ENCODE measurements around the gene MYOZ3.

Gene MYOZ3

GRCh38 chr5:150661086-150661485 lies at the start of gene MYOZ3:
Gene MYOZ3, plus strand, starts transcription at chr5:150661251. Its CDS starts 1,691 bp downstream, at chr5:150662942.
- DNase-seq (ENCODE audit: low spot score) = no peak

DNA sequence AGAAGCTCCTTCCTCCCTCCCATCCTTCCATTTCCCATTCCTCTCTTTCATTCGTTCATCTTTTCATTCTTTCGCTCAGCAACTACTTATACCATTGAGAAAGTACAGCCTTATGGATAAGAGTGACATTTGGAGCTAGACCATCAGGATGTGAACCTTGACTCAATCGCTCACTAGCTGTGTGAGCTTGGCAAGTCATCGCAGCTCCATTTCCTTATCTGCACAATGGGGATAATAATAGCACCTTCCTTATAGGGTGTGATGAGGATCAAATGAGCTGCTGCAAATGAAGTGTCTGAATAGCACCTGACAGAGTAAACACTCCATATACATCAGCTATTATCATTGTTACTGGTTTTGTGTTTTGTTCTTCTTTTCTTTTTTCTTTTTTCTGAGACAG lies 48.6 kb upstream of the MYOZ3 start:
- DNase-seq (ENCODE audit: low spot score) = no peak

DNA sequence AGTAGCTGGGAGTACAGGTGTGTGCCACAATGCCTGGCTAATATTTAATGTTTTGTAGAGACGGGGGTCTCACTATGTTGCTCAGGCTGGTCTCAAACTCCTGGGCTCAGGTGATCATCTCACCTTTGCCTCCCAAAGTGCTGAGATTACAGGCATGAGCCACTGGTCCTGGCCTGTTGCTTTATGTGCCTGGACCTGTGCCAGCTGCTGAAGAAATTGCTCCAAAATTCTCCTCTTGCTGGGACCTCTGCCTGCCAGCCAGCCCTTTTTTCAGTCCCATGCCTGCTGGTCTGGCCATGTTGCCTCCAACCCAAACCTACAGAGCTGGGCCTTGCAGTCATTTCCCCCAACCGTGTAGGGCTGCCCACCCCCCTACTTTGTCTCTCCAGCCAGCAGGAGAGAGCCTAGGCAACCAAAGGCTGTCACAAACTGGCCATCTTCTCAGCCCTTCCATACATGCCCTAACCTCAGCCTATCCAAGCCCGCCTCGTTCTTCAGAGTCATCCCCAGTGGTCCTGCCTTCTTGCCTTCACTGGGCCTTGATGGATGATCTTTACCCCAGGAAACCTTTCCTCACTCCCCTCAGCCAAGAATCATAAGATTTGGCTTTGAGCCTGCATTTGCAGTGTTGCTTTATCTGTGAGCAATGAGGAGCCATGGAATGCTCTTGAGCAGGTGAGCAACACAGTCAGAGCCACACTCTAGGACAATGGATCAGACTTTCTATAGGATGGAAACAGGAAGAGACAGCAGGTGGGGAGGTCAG lies 48.0 kb upstream of the MYOZ3 start:
- DNase-seq (ENCODE audit: low spot score) = no peak

DNA sequence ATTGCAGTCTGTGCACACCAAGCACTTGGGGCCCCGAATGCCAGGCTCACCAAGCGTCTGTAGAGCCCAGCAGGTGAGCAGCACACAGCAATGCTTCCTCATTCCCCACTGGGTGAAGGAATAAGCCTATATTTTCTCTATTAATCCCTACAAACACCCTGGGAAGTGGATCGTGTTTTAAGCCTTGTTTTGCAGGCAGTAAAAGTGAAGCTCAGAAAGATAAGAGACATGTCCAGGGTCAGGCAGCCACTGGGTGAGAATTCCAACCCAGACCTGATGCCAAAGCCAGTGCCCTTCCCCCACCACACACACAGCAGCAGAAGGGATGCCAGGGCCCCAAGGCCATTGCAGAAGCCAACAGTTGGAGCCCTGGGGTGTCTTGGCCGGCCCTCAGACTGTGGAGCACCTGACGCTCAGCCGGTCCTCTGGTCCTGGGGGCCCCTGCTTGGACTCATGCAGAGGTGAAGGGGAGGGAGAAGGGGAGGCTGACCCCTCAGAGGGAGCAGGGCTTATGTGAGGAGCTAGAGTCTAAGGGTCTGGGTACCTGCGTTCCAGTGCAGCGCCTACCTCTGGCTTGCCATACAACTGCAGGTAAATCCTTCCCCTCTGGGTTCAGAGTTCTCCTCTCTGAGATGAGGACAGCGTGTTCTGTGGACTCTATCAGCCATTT lies 46.9 kb upstream of the MYOZ3 start:
- DNase-seq (ENCODE audit: low spot score) = no peak

DNA sequence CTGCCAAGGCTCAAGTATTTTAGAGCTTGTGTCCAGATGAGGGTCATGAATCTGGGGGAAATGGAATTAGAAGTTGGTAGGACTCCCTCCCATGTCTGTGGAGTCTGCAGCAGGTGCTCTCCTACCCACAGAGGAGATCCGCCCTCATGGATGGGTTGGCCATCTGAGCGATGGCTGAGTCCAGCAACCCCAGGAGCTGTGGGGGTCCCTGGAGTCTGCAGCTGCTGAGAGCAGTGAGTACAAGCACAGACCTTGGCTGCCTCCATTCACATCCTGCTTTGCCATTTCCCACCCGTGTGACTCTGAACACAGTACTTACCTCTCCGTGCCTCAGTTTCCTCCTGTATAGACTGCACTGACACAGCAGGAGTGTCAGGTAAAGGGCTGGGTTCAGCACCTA lies 46.4 kb upstream of the MYOZ3 start:
- DNase-seq (ENCODE audit: low spot score) = no peak

DNA sequence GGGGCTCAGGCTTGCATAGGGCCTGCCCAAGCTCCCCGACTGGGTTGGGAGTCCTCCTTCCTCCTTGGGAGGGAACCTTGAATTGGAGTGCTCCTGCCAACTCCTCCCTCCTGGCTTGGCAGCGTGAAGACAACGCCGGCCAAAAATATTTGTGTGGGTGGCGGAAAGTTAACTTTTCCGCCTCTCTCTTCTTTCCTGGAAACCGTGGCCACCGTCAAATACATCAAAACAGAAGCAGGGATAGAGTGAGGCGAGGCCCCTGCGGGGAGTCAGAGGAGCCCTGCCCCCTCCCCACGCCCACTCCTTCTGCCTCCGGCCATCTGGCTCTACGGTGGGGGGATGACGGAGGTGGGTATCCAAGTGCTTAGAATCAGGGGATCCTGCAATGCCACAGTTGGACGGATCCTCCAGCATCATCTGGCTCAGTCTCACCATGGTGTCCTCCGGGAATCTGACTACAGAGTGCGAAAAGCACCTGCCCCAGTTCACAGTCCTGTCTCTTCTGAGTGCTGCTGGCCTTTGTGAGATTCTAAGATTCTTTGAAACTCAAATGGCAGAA lies 45.8 kb upstream of the MYOZ3 start:
- no peak for DNase-seq (ENCODE audit: low spot score)

- no peak for DNase-seq (ENCODE audit: low spot score)
Measured at GRCh38 chr5:150616024-150616470, 45.0 kb upstream of the MYOZ3 start.

- no peak for DNase-seq (ENCODE audit: low spot score)
Measured at GRCh38 chr5:150616506-150616905, 44.5 kb upstream of the MYOZ3 start.

DNA sequence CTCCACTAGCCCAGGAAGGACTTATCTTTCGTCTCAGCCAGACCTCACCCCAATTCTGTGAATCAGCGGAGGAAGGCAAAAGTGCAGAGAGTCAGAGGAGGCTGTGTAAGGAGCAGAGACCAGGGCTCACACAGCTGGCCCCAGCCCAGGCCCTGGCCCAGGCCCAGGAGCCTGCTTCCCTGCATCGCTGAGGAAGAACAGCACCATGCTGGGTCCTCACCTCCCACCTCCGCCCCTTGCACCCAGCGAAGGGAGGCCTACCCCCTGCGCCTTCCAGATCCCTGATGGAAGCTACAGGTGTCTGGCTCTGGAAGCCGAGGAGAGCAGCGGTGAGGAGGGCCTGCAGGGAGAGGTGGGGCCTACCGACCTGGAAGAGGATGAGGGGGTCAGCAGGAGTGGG lies 42.9 kb upstream of the MYOZ3 start:
- no peak for DNase-seq (ENCODE audit: low spot score)

- no peak for DNase-seq (ENCODE audit: low spot score)
Measured at GRCh38 chr5:150618588-150619281, 42.3 kb upstream of the MYOZ3 start.

GRCh38 chr5:150619359-150620230 lies 41.5 kb upstream of the MYOZ3 start:
- DNase-seq (ENCODE audit: low spot score) = no peak

DNA sequence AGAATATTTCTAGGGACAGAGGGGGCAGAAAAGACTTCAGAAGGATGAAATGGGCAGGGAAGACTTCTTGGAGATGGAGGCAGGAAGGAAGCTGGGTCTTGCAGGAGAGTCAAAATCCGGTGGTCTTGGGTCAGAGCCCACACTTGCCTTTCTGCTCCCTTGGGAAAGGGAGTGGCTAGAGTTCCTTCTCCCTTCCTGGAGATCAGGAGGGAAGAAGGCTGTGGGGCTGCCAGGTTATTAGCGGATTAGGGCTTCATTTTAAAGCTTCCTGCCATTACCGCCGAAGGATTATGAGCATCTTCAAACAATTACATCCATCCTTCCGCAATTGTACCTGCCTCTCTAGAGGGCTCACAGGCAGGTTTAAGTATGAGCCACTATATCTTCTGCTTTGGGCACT lies 39.8 kb upstream of the MYOZ3 start:
- DNase-seq (ENCODE audit: low spot score) = no peak

DNA sequence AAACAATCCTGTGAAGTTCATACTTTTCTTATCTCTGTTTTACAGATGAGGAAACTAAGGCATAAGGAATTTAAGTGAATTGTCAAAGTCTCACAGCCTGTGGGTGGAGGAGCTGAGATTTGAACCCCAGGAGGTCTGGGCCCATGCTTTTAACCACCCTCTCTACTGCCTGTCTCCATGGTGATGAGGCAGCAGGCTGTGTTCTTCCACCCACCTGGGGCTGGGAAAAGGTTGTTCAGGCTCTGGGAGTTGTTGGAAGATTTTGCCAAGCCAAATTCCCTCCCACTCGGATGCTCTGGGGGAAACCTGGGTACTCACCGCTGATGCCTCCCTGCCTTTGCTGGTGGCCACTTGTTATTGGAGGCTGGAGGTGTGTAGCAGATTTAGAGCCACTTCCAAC lies 38.9 kb upstream of the MYOZ3 start:
- DNase-seq (ENCODE audit: low spot score) = no peak

DNA sequence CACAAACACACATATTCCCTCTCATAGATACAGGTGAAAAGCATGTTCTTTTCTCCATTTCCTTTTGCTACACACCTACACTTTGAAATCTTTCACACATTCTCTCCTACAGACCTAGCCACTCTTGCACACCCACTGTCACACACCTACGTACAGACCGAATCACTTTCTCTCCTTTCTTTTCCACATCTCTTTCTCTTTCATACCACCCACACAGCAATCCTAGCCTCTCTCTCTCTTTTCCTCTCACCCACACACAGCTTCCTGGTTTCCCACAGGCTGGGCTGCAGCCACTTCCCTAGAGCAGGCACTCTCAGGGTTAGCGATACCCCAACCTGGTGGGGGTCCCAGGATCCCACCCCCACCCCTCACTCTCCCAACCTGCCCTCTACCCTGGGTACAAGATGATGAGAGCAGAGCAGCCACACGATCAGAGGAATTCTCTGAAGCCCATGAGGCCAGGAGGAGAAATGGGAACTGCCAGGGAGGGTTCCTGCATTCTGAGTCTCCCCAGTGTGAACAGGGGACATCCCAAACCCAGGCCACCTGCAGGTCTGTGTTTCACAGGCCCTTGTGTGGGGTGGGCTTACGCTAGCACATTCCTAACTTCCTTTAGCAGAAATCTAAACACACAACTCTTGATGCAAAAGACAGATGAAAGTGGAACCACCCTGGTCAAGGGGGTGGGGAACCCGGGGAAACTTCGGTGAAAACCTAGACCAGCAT lies 37.7 kb upstream of the MYOZ3 start:
- DNase-seq (ENCODE audit: low spot score) = no peak

- no peak for DNase-seq (ENCODE audit: low spot score)
Measured at GRCh38 chr5:150623878-150624216, 37.2 kb upstream of the MYOZ3 start.

DNA sequence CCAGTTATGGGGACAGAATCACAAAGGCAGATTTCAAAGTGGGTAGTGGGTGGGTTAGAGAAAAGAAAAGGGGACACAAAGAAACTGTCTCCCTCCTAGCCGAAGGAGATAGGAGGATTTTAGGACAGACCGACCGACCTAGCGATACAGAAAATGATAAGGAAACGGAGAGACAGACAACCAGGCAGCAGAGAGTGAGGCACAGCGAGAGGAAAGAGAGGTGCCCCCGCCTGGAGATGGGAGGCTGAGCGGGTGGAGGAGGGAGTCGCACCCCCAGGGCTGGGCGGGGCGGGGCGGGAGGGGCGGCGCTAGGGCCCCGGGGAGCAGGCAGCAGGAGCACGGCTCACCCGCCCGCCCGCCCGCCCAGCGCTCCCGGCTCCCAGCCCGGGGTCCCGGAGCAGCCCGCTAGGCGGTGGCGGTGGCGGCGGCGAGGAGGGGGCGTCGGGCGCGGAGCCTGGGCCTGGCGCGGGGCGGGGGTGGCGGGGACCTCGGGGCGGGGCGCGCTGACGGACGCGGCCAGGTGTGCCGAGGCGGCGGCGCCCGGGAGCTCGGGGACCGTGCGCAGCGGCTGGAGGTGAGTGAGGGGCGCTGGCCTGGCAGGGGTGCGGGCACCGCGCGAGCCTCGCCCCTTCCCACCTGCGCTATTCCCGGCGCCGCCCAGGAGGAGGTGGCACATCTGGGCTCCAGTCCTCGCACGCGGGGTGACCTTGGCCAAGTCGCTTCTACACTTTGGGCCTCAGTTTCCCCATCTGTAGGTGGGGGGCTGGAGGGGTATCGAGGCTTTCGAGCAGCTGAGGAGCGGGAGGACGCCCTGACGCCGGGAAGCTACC lies 36.5 kb upstream of the MYOZ3 start:
- DNase-seq (ENCODE audit: low spot score) = peak; percentile 5

DNA sequence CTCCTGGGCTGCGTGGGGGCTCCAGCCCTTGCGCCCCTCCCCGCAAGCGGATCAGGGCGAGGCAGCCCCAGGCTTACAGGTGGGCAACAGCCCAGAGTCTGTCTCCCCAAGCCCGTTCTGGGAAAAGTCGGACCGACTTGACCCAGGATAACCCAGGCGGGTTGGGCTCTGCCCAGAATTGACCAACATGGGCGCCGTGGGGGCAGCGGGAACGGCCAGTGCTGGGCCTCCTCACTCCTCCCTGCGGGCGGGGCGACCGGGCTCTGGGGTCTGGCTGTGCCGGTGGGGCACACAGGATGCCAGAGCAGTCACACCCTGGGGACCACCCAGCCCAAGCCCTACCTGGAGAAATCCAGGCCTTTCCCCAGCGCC lies 35.9 kb upstream of the MYOZ3 start:
- DNase-seq (ENCODE audit: low spot score) = no peak

DNA sequence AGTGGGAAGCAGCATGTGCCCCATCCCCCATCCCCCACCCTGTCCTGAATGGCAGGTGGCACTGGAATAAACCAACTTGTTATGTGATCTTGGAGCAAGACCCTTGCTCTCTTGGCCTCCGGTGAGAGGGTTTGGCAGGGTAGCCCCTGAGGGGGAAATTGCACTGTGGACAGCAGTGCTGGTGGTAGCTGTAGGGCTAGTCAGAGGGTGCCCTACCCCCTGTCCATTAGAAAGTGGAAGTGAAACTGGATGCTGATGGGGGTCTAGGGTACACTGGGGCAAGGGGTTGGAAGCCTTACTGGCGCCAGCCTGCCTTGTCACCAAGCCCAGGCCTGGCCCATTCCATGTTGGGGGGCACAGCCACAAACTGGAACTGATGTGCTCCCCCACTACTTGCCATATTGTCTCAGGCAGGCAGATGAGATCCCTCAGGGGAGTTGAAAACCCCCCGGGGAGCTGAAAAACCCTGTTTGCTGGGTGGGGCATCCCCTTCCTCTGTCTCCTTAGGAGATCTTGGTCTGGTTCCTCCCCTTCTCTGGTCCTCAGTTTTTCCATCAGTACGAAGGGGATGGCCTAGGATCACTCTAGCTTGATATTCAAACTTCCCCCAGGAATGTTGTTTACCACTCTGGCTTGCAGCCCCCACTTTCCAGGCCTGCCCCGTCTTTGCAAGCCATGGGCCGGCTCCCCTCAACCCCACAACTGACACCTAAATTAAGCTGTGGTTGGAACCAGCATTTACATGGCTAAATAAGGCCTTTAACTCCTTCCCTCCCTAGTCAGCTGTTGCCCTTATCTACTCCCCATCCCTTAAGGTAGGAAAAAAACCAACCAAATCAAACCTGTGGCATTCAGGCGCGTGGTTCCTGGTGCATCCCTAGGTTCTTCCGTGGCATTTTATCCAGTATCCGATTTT lies 35.0 kb upstream of the MYOZ3 start:
- no peak for DNase-seq (ENCODE audit: low spot score)

GRCh38 chr5:150626853-150627276 lies 34.2 kb upstream of the MYOZ3 start:
- DNase-seq (ENCODE audit: low spot score) = no peak
